Stimulated activated CD8-positive, alpha-beta memory T cell treated with anti-CD3 and anti-CD28 coated beads, Interleukin-15, amount 100 ng/mL, for 24 hours (primary cell): ENCODE results near the gene PSMF1.

Experiments
- DNase-seq: peaks from one replicate; pipeline ENCODE4 v3.0.0-alpha.2; 2020; ENCODE audit warnings: low read depth

PSMF1 gene

GRCh38 chr20:1118336-1119127 is at the start of gene PSMF1:
Gene PSMF1 (plus strand): TSS chr20:1118602. CDS start chr20:1118774, 172 bp downstream.
- peak; percentile 91 for DNase-seq

- DNase-seq, result no peak
Observed at GRCh38 chr20:1072258-1072657, 46.1 kb upstream of the PSMF1 start.

- no peak for DNase-seq
Observed at GRCh38 chr20:1075616-1076015, 42.8 kb upstream of the PSMF1 start.

- no peak for DNase-seq
Observed at GRCh38 chr20:1081891-1082290, 36.5 kb upstream of the PSMF1 start.

- DNase-seq, result no peak
Observed at GRCh38 chr20:1083431-1084080, 34.8 kb upstream of the PSMF1 start.

GRCh38 chr20:1085492-1086276 is 32.7 kb upstream of the PSMF1 start:
- no peak for DNase-seq

- no peak for DNase-seq
Observed at GRCh38 chr20:1086277-1087213, 31.9 kb upstream of the PSMF1 start.

- DNase-seq, result no peak
Observed at GRCh38 chr20:1087311-1087905, 31.0 kb upstream of the PSMF1 start.

- DNase-seq, result no peak
Observed at GRCh38 chr20:1094751-1095150, 23.7 kb upstream of the PSMF1 start.

GRCh38 chr20:1101533-1101932 is 16.9 kb upstream of the PSMF1 start:
- DNase-seq, result no peak

GRCh38 chr20:1102016-1102415 is 16.4 kb upstream of the PSMF1 start:
- no peak for DNase-seq

GRCh38 chr20:1103751-1104150 is 14.7 kb upstream of the PSMF1 start:
- no peak for DNase-seq

- no peak for DNase-seq
Observed at GRCh38 chr20:1105599-1106194, 12.7 kb upstream of the PSMF1 start.

- DNase-seq, result no peak
Observed at GRCh38 chr20:1107176-1107575, 11.2 kb upstream of the PSMF1 start.

- DNase-seq, result peak; percentile 26
Observed at GRCh38 chr20:1108437-1108920, 9.9 kb upstream of the PSMF1 start.

- no peak for DNase-seq
Observed at GRCh38 chr20:1112908-1113307, 5.5 kb upstream of the PSMF1 start.

- no peak for DNase-seq
Observed at GRCh38 chr20:1118004-1118335, 432 bp upstream of the PSMF1 start.

GRCh38 chr20:1119128-1119505 is 715 bp downstream of the PSMF1 start:
- DNase-seq, result no peak

GRCh38 chr20:1119524-1119923 is 1.1 kb downstream of the PSMF1 start:
- no peak for DNase-seq

GRCh38 chr20:1121429-1121828 is 3.0 kb downstream of the PSMF1 start:
- no peak for DNase-seq
